HL-60 (cell line): ENCODE results near the gene CITED2.

Experiments used
- DNase-seq, 2 experiments: peaks; one replicate each; pipeline ENCODE4 v3.0.0-alpha.2; 2010 to 2020; ENCODE audit warnings: low read depth in 1 of 2, low spot score in 1 of 2
- H3K27ac ChIP-seq: fragments of 250-450 bp; sonication (Bioruptor Pico); replicated peaks from 2 replicates; pipeline ENCODE4 v1.5.1; 2020; ENCODE audit warnings: mild to moderate bottlenecking, moderate library complexity
- H3K27me3 ChIP-seq: fragments of 250-450 bp; sonication (Bioruptor Pico); 2 replicates; pipeline ENCODE4 v1.5.1; 2021; ENCODE audit warnings: mild to moderate bottlenecking, moderate library complexity; ENCODE audit not compliant: insufficient read depth, poor library complexity, severe bottlenecking
- H3K4me3 ChIP-seq: replicated peaks from 2 replicates; pipeline ENCODE4 v1.5.1; 2011; ENCODE audit warnings: mild to moderate bottlenecking, control low read depth, low read length; ENCODE audit not compliant: insufficient read depth
- GABPA ChIP-seq: IDR thresholded peaks from 2 replicates; pipeline ENCODE4 v1.6.1; 2012; ENCODE audit warnings: low read depth
- POLR2AphosphoS5 ChIP-seq: IDR thresholded peaks from 2 replicates; pipeline ENCODE4 v1.6.1; 2012; ENCODE audit warnings: low read depth
- SPI1 ChIP-seq: IDR thresholded peaks from 2 replicates; pipeline ENCODE4 v1.6.1; 2012; ENCODE audit warnings: low read depth, mild to moderate bottlenecking, borderline replicate concordance
- TF ChIP-seq, protein P1 (sequence below): IDR thresholded peaks from 2 replicates; pipeline ENCODE4 v1.6.1; 2012; ENCODE audit warnings: low read depth; ENCODE audit not compliant: insufficient replicate concordance
- TF ChIP-seq, protein P2 (sequence below): IDR thresholded peaks from one replicate; pipeline ENCODE4 v1.5.1; 2011; ENCODE audit warnings: low read length, control low read depth, inconsistent platforms; ENCODE audit not compliant: insufficient read depth

CITED2 gene

DNA sequence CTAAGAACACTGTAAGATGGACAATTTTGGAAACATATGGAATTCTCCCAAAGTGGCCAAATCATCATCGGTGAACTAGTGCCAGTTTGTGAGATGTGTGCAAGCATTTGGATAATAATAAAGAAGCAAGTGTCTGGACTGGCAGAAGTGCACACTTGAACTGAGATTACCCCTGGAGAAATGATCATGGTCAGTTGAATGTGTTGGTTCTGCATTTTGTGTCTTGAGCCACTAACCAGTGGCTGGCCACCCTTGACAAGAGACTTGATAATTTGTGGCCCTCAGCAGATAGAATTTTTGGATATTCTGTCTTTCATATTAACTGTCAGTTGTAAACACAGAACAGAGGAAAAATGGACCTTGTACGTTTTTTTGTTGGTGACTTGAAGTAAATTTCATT, 37.4 kb downstream of the CITED2 start:
- Histone ChIP-seq H3K4me3 (no peak overlapping the region), H3K27ac (peak overlapping the region; percentile 90), H3K27me3 (no peaks in the 10 kb centered on the region)
- DNase-seq, result no peak
- TF ChIP-seq GABPA (no peak), POLR2AphosphoS5 (no peak), SPI1 (no peak)
- TF ChIP-seq, protein P1, sequence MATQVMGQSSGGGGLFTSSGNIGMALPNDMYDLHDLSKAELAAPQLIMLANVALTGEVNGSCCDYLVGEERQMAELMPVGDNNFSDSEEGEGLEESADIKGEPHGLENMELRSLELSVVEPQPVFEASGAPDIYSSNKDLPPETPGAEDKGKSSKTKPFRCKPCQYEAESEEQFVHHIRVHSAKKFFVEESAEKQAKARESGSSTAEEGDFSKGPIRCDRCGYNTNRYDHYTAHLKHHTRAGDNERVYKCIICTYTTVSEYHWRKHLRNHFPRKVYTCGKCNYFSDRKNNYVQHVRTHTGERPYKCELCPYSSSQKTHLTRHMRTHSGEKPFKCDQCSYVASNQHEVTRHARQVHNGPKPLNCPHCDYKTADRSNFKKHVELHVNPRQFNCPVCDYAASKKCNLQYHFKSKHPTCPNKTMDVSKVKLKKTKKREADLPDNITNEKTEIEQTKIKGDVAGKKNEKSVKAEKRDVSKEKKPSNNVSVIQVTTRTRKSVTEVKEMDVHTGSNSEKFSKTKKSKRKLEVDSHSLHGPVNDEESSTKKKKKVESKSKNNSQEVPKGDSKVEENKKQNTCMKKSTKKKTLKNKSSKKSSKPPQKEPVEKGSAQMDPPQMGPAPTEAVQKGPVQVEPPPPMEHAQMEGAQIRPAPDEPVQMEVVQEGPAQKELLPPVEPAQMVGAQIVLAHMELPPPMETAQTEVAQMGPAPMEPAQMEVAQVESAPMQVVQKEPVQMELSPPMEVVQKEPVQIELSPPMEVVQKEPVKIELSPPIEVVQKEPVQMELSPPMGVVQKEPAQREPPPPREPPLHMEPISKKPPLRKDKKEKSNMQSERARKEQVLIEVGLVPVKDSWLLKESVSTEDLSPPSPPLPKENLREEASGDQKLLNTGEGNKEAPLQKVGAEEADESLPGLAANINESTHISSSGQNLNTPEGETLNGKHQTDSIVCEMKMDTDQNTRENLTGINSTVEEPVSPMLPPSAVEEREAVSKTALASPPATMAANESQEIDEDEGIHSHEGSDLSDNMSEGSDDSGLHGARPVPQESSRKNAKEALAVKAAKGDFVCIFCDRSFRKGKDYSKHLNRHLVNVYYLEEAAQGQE, result no peak
- TF ChIP-seq, protein P2, sequence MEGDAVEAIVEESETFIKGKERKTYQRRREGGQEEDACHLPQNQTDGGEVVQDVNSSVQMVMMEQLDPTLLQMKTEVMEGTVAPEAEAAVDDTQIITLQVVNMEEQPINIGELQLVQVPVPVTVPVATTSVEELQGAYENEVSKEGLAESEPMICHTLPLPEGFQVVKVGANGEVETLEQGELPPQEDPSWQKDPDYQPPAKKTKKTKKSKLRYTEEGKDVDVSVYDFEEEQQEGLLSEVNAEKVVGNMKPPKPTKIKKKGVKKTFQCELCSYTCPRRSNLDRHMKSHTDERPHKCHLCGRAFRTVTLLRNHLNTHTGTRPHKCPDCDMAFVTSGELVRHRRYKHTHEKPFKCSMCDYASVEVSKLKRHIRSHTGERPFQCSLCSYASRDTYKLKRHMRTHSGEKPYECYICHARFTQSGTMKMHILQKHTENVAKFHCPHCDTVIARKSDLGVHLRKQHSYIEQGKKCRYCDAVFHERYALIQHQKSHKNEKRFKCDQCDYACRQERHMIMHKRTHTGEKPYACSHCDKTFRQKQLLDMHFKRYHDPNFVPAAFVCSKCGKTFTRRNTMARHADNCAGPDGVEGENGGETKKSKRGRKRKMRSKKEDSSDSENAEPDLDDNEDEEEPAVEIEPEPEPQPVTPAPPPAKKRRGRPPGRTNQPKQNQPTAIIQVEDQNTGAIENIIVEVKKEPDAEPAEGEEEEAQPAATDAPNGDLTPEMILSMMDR, result no peak

DNA sequence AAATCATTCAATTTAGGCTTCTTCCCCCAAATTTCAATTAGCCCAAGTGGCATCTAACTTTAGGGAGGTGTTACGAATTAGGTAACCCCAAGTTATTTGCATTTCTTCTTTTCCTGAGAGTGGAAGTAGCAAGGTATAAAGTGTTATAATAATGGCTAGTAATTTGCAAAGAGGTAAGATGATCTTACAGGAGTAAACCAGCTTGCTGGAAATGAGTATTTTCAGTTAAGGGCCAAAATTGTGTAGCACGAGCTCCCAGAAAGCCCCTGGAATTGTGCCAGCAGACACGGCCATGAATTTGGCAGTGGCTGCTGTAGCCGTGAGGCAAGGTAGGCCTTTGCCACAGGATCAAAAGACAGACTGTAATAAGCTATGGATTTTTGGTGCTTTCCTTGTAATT, 38.0 kb downstream of the CITED2 start:
- Histone ChIP-seq H3K27ac (peak overlapping the region; percentile 90), H3K27me3 (no peaks in the 10 kb centered on the region), H3K4me3 (no peak overlapping the region)
- TF ChIP-seq, protein P2, result no peak
- TF ChIP-seq, protein P1, result no peak
- TF ChIP-seq GABPA (no peak), POLR2AphosphoS5 (no peak), SPI1 (no peak)
- no peak for DNase-seq

DNA sequence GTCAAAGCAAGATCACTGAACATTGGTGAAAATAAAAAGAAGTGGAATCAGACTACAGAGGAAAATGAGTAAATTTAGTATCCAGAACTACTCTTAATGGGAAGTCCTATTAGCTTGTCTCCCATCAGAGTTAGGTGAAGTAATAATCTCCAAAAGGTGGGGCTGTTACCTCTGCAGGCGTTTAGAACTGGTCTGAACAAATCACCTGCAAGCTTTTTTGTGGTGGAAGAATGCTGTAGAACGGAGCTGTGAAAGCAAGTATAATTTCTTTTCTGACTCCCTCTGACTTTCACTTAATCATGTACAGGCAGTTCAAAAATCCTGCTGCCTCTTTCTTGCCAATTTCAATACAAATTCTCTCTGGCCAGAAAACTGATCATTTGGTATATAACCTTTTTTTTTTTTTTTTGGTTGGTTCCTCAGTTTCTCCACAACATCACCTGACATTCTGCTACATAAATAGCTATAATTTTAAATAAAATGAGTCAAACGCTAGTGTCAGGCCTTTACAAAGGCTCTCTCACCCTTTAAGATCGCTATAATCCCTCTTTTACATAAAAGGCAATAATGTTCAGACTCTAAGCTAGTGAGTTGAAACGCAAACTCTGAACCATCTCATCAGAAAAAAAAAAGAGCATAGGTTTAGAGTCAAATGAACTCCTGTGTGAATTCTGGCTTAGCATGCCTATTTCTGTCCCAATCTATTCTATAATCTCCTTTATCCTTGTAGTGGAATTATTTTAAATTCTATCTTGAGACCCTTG, 38.8 kb downstream of the CITED2 start:
- Histone ChIP-seq H3K27me3 (no peaks in the 10 kb centered on the region), H3K4me3 (no peak overlapping the region), H3K27ac (peak overlapping the region; percentile 90)
- TF ChIP-seq, protein P2, result no peak
- no peak for DNase-seq
